HK-2 (cell line): ENCODE results near the gene SWI5.

Source experiments
- DNase-seq: peaks from one replicate; pipeline ENCODE4 v3.0.0-alpha.2; 2018; ENCODE audit not compliant: unreplicated experiment

Gene SWI5

GRCh38 chr9:128251732-128252100 lies 24.4 kb upstream of the SWI5 start:
- DNase-seq, result no peak

GRCh38 chr9:128252317-128253139 lies 23.5 kb upstream of the SWI5 start:
- no peak for DNase-seq

GRCh38 chr9:128253140-128253990 lies 22.7 kb upstream of the SWI5 start:
- DNase-seq, result no peak

- no peak for DNase-seq
These were observed 22.1 kb upstream of the SWI5 start for GRCh38 chr9:128253991-128254346.

GRCh38 chr9:128254362-128254761 lies 21.7 kb upstream of the SWI5 start:
- no peak for DNase-seq

- peak; percentile 59 for DNase-seq
These were observed 21.0 kb upstream of the SWI5 start for GRCh38 chr9:128254855-128255759.

GRCh38 chr9:128257086-128257825 lies 18.8 kb upstream of the SWI5 start:
- DNase-seq, result no peak

GRCh38 chr9:128257907-128258306 lies 18.2 kb upstream of the SWI5 start:
- DNase-seq, result no peak

GRCh38 chr9:128258326-128258725 lies 17.8 kb upstream of the SWI5 start:
- no peak for DNase-seq

- no peak for DNase-seq
These were observed 16.9 kb upstream of the SWI5 start for GRCh38 chr9:128259156-128259555.

- DNase-seq, result no peak
These were observed 15.7 kb upstream of the SWI5 start for GRCh38 chr9:128260340-128260739.

- DNase-seq, result no peak
These were observed 13.4 kb upstream of the SWI5 start for GRCh38 chr9:128262687-128263086.

- no peak for DNase-seq
These were observed 10.7 kb upstream of the SWI5 start for GRCh38 chr9:128265348-128265847.

GRCh38 chr9:128266868-128267590 lies 9.0 kb upstream of the SWI5 start:
- DNase-seq, result no peak

GRCh38 chr9:128271112-128271511 lies 5.0 kb upstream of the SWI5 start:
- no peak for DNase-seq

GRCh38 chr9:128271512-128271911 lies 4.6 kb upstream of the SWI5 start:
- no peak for DNase-seq

GRCh38 chr9:128274245-128274644 lies 1.8 kb upstream of the SWI5 start:
- no peak for DNase-seq

- no peak for DNase-seq
These were observed 673 bp upstream of the SWI5 start, which contains the start of gene GOLGA2 for GRCh38 chr9:128275198-128276007. TSS of gene GOLGA2 (minus strand) at chr9:128276007. CDS start at chr9:128275976, 31 bp downstream.

GRCh38 chr9:128276574-128277270 lies 646 bp downstream of the SWI5 start:
- peak; percentile 55 for DNase-seq
